ENCODE results near the gene HSPA1A.
A peak's percentile ranks its signal among the peaks of the same experiment; 100 is the strongest.

Gene HSPA1A

GRCh38 chr6:31827286-31828079 lies 12.1 kb downstream of the HSPA1A start, which contains the start of gene HSPA1B (continued):
- peak; percentile 80; the same call in 1 of the 2 replicates for TF ChIP-seq HIC1 (tag by site-specific recombination; IDR thresholded peaks at IDR 0.05)
- no peak for TF ChIP-seq ZNF654 (tag by site-specific recombination; IDR thresholded peaks at IDR 0.05; ENCODE audit: low read depth)
- peak; percentile 93 for TF ChIP-seq ZNF391 (tag by site-specific recombination; IDR thresholded peaks at IDR 0.05; ENCODE audit: borderline replicate concordance, low read depth)
- peak; percentile 68 for TF ChIP-seq ZBTB8A (tag by site-specific recombination; IDR thresholded peaks at IDR 0.05)
- TF ChIP-seq ZNF623 (tag by site-specific recombination; IDR thresholded peaks at IDR 0.05) = 0 out of 2 replicates have a peak, but pooled peaks have one; percentile 17
- TF ChIP-seq ZNF433 (tag by site-specific recombination; IDR thresholded peaks at IDR 0.05; ENCODE audit: low read depth) = no peak
- TF ChIP-seq ZNF449 (tag by site-specific recombination; IDR thresholded peaks at IDR 0.05) = 0 out of 2 replicates have a peak, but pooled peaks have one; percentile 45
- no peak for TF ChIP-seq HOXD13 (CRISPR knock-in tag; IDR thresholded peaks at IDR 0.05; ENCODE audit: borderline replicate concordance)
- TF ChIP-seq ZNF664 (tag by site-specific recombination; IDR thresholded peaks at IDR 0.05) = no peak
- TF ChIP-seq REPIN1 (tag by site-specific recombination; IDR thresholded peaks at IDR 0.05; ENCODE audit: low read depth) = no peak
- no peak for TF ChIP-seq ZSCAN5A (tag by site-specific recombination; IDR thresholded peaks at IDR 0.05)
- TF ChIP-seq ZNF585B (tag by site-specific recombination; IDR thresholded peaks at IDR 0.05) = no peak
- peak; percentile 80; the same call in 1 of the 2 replicates for TF ChIP-seq ZNF394 (tag by site-specific recombination; IDR thresholded peaks at IDR 0.05; ENCODE audit: borderline replicate concordance)
- no peak for TF ChIP-seq ZFP3 (tag by site-specific recombination; IDR thresholded peaks at IDR 0.05; ENCODE audit: low read depth)
- TF ChIP-seq ZFP37 (tag by site-specific recombination; IDR thresholded peaks at IDR 0.05) = peak; percentile 97
- no peak for TF ChIP-seq ZNF768 (tag by site-specific recombination; IDR thresholded peaks at IDR 0.05)
- TF ChIP-seq ZSCAN18 (tag by site-specific recombination; IDR thresholded peaks at IDR 0.05) = no peak
- no peak for TF ChIP-seq TCF7L2 (IDR thresholded peaks at IDR 0.05; ENCODE audit: borderline replicate concordance, low read depth, low read length)
- 0 out of 2 replicates have a peak, but pooled peaks have one; percentile 28 for TF ChIP-seq KLF1 (tag by site-specific recombination; IDR thresholded peaks at IDR 0.05)
- TF ChIP-seq ZNF2 (tag by site-specific recombination; IDR thresholded peaks at IDR 0.05) = peak; percentile 88; the same call in 1 of the 2 replicates
- peak; percentile 87 for TF ChIP-seq KLF17 (tag by site-specific recombination; IDR thresholded peaks at IDR 0.05)
- TF ChIP-seq TSHZ1 (tag by site-specific recombination; IDR thresholded peaks at IDR 0.05; ENCODE audit: borderline replicate concordance) = 0 out of 2 replicates have a peak, but pooled peaks have one; percentile 24
- no peak for TF ChIP-seq ZNF521 (tag by site-specific recombination; IDR thresholded peaks at IDR 0.05)
- TF ChIP-seq ZFP41 (tag by site-specific recombination; IDR thresholded peaks at IDR 0.05; ENCODE audit: borderline replicate concordance) = no peak
- no peak for TF ChIP-seq ZNF701 (tag by site-specific recombination; IDR thresholded peaks at IDR 0.05)
- TF ChIP-seq ZNF548 (tag by site-specific recombination; IDR thresholded peaks at IDR 0.05) = no peak
- no peak for TF ChIP-seq ZNF19 (tag by site-specific recombination; IDR thresholded peaks at IDR 0.05; ENCODE audit: low read depth)

All from HEK293 (cell line).